HG02870 (cell line): ENCODE measurements around the gene FOXL3.
"Not testable (repeated sequence)": the region's sequence is repeated elsewhere in the genome, so short reads cannot be mapped to it uniquely, and the experiment has no call there.

ENCODE experiments used
- ATAC-seq: cut with Tn5 transposase; IDR thresholded peaks from one replicate; pipeline ENCODE4 v1.9.1; 2021; ENCODE audit warnings: mild to moderate bottlenecking, moderate library complexity; ENCODE audit not compliant: unreplicated experiment

The FOXL3 gene

DNA sequence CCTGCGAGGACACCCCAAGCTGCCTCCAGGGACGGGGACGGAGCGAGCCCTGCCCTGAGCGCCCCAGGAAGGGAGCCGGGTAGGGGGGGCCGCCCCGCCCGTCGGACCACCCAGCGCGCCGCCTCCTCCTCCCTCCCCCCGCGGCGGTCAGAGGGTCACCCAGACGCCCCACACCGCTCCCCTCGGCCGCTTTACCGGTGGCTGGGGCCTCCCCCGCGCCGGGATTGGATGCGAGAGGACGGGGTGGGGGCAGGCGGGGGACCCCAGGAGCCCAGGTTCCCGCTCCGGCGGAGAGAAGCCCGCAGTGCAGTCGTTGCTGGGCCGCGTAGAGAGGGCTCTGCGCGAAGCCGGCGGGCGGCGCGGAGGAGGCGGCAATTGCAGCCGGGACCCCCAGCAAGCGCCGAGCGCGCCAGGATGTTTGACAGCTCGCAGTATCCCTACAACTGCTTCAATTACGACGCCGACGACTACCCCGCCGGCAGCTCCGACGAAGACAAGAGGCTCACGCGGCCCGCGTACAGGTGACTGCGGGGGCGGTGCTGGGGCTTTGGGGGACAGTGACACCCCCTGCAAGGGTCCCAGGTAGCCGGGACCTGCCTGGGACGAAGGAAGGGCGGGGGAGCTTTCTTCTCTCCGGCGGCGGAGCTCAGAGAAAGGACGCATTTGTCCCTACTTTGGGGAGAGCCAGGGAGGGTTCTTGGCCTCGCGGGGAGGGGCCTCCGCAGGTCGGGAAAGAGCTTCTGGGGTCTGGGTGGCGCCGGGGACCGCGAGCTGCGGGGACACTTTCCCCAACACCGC lies at the start of gene FOXL3:
Gene FOXL3, plus strand, starts transcription at position 415 of the 798 bp plus-strand sequence. Its CDS starts 0 bp downstream, at position 415.
- no peak for ATAC-seq

DNA sequence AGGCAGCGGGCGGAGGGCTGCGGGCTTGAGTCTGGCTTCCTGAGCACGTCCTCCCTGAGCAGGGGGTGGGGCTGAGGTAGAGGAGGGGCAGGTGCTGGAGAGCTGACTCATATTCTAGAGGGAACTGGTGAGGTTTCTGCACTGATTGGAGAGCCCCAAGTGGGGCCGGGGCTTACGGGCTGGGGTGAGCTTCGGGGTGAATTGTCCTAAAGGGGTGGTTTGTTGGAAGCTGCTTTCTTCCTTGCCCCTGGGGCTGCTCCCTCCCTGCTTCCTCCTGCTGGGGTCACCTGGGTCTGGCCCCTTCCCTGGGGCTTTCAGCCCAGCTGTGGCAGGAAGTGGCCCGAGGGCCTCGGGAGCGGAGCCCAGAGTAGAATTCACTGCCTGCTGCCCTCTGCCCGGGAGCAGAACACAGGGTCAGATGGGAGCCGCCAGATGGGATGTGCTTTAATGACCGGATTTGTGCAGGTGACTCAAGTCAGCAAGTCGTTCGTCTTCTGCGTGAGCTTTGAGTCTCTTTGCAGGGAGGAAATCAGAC lies 49.0 kb upstream of the FOXL3 start:
- no peak for ATAC-seq

DNA sequence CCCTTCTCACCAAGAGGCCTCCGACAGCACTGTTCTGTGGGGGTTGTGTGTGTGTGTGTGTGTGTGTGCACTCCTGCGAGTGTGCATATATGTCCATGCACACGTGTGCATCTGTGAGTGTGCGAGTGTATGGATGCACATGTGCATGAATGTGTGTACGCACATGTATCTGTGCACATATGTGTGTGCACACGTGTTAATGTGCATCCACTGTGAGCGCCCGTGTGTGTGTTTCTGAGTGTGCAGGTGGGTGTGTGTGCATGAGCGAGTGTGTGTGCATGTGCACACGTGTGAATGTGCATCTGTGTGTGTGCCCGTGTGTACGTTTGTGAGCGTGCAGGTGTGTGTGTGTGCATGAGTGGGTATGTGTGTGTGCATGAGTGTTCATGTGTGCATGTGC lies 48.5 kb upstream of the FOXL3 start:
- ATAC-seq: no peak

DNA sequence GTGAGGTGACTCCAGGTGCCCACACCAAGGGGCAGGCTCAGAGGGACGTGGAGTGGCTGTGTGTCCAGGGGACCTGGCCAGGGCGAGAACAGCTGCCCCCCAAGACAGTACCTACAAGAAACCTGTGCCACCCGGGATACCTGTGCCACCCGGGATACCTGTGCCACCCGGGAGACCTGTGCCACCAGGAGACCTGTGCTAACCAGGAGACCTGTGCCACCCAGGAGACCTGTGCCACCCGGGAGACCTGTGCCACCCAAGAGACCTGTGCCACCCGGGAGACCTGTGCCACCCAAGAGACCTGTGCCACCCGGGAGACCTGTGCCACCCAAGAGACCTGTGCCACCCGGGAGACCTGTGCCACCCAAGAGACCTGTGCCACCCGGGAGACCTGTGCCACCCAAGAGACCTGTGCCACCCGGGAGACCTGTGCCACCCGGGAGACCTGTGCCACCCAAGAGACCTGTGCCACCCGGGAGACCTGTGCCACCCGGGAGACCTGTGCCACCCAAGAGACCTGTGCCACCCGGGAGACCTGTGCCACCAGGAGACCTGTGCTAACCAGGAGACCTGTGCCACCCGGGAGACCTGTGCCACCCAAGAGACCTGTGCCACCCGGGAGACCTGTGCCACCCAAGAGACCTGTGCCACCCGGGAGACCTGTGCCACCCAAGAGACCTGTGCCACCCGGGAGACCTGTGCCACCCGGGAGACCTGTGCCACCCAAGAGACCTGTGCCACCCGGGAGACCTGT lies 47.0 kb upstream of the FOXL3 start:
- ATAC-seq: not testable (repeated sequence)

DNA sequence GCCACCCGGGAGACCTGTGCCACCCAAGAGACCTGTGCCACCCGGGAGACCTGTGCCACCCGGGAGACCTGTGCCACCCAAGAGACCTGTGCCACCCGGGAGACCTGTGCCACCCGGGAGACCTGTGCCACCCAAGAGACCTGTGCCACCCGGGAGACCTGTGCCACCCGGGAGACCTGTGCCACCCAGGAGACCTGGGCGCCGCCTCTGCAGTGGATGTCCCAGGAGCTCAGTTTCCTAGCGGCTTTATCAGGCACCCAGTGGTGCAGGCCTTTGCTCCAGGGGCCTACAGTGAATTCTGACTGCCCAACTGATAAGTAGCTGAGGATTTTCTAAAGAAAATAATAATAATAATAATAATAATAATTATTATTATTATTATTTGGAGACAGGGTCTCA lies 46.4 kb upstream of the FOXL3 start:
- not testable (repeated sequence) for ATAC-seq

DNA sequence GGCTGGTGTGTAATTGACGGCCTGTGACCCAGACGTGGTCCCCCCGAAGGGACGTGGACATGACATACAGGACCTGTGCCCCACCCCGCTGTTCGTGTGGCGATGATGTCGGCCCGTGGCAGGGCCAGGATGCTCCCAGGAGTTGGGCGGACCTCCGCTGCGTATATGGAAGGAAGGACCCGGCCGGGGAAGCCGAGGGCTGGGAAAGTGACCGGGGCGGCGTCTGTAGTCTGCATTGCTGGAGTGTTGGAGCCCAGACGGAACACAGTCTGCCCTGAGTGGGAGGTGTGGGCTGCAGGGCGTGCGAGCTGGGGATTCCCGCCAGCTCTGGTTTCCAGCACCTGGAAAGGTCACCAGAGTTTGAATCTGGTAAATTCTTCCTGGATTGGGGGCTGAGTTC lies 45.0 kb upstream of the FOXL3 start:
- ATAC-seq: no peak

DNA sequence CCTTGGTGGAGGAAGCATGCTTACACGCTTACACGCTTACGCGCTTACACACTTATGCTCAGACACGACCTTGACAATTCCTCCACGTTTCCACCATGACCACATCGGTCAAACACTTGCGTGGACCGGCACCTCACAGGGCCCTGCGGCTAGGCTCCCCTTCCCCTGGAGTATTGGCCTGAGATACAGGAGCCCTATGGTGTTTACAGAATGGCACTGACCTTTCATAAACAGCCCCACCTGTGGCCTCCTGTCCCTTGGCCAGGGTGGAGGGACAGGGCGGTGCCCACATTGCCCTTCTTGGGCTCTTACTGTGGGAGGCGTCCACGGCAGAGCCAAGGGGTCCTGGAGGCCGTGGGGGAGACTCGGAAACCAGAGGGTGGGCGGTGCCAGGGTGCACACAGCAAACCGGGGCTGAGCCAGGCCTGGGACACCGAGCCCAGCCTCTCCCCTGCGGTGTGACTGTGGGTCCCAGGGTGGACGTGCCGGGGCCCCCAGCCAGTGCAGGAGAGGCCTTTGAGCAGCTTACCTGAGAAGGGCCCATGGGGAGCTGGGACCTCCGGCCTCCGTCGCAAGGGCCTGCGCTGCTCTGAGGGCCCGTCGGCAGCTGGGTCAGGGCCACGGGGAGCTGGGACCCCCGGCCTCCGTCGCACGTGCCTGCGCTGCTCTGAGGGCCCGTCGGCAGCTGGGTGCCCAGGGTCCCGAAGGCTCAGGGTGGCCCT lies 44.2 kb upstream of the FOXL3 start:
- no peak for ATAC-seq

DNA sequence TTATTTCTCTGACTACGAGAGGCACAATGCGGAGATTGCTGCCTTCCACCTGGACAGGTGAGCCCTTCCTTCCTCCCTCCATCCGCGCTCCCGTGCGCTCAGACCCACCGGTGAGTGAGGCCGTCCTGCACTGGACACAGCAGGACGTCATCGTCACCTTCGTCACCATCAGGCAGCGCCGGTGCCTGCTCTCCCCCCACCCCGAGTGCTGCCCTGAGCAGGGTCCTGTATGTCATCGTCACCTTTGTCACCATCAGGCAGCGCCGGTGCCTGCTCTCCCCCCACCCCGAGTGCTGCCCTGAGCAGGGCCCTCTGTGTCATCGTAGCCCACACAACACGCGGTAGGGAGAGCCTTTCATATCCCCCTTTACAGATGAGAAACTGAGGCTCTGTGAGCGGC lies 43.5 kb upstream of the FOXL3 start:
- ATAC-seq: no peak

DNA sequence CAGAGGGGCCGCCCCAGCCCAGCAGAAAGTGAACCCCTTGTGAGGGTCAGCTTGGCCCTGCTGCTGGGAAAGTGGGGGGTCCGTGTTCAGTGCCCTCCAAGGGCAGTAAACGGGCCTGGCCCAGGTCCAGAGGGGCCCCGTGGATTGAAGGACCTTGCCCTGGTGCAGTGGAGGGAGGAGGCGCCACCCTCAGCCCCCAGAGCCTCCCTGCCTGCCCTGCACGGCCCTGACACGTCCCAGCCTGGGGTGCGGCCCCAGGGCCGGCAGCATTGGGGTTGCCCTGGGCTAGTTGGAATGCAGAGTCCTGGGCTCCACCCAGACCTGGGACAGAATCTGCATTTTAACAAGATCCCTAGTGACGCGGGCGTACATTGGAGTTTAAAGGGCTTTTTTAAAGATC lies 42.8 kb upstream of the FOXL3 start:
- no peak for ATAC-seq

DNA sequence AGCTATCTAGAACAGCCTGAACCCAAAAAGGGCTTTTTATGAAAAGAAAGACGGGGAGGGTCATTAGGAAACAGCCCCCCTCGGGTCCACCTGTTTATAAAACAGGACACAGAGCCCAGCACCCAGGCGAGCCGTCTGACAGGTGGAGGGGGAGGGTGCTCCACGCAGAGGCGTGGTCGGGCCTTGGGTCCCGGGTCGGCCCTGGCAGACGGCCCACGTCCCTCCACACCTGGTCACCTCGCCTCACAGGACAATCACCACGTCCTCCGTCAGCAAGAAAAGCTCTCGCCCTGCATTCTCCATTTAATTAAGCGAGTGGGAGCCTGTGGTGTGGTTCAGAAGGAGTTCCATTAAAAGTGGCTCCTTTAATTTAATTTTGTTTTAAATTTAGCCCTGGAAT lies 42.3 kb upstream of the FOXL3 start:
- no peak for ATAC-seq

DNA sequence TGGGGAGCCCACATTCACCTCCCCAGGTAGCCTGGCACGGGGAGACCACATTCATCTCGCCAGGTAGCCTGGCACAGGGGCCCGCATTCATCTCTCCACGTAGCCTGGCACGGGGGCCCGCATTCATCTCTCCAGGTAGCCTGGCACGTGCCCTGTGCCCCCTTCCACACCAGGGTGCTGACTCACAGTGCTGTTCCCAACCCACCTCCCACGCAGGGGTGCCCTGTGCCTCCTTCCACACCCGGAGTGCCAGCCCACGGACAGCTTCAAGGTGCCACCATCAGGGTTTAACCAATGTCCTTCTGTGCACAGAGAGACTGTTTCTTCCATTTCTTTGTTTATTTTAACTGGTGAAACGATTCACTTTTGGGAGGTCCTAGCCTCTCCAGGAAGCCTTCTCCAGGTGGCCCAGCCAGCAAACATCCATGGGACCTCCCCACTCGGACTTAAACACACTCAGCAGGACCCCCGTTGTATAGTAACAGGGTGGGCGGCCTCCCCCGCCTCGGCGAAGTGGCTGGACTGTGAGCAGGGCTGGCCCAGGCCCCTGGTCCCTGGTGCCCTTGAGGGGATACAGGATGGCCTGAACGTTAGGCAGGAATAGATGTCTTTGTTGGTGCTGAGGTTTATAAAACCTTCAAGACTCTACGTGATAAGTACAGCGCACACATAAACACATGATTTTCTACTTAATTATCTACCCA lies 41.1 kb upstream of the FOXL3 start:
- ATAC-seq: no peak

DNA sequence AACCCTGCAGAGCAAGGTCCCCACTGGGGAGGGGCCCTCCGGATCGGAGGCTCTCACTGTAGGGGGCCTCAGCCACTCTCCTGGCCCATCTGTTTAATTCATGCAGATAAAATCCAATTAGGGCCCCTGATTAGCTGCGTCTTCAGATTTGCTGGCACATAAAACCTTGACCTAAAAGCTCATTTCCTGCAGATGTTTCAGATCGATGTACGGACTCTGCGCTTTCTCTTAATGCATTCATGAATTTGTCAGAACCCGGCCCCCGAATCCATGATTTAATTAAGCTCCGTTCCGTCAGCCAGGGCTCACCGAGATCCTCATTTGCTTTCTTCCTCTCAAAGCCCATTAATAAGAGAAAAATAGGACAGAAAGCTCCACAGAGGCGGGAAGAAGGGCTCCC lies 40.0 kb upstream of the FOXL3 start:
- ATAC-seq: no peak

DNA sequence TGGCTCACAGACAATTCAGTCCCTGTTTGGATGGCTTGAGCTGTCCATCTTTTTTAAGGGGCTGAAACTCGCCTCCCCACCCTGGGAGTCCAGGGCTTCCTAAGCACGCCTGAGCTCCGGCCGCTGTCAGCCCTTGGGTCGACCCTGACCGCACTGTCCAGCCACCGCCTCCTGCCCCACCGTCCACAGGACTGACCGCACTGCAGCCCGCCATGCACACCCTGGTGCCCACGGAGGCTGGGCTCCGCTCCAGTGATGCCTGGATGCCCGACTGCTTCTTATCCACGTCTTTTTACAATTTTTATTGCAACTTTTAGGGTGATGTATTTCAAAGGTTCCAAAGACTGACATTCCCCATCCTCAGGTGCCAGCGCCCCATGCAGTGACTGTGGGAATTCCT lies 39.4 kb upstream of the FOXL3 start:
- no peak for ATAC-seq

DNA sequence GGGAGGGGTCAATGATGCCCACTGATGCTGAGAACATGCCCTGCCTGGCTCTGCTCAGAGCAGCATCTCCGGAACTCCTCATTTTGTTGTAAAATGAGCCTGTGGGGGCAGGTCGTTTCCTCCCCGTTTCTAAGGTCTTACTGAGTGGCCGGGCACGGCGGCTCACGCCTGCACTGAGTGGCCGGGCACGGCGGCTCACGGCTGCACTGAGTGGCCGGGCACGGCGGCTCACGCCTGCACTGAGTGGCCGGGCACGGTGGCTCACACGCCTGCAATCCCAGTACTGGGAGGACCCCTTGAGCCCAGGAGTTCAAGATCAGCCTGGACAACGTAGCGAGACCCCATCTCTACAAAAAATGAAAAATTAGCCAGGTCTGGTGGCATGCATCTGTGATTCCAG lies 39.0 kb upstream of the FOXL3 start:
- ATAC-seq: no peak

DNA sequence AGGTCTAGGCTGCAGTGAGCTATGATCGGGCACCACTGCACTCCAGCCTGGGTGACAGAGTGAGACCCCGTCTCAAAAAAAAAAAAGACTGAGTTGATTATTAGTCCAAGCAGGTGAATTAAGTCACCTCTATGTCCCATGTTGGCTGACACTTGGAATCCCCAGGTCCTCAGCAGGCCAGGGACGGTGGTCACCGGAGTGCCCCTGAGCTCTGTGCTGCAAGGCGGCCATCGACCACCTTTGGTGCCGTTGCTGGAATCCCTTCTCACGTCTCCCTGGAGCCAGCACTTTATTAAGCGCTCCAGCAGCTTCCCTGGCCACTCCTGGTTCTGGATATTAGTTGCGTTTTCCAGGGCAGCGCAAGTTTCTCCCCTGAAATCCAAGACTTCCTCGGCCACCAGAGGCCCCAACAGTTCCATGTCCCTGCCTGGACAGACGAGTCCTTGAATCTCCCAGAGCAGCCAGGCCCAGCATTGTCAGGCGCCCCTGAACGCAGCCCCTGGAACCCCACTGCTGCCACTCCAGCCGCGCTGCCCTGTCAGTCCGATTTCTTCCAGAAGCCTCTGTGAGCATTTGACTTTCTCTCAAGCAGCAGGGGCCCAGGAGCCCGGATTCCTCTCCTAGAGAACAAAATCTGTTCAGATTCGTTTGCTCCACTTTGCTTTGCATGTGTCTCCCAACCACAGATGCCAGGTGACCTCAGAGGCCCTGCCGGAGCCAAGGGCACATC lies 38.4 kb upstream of the FOXL3 start:
- ATAC-seq: no peak

DNA sequence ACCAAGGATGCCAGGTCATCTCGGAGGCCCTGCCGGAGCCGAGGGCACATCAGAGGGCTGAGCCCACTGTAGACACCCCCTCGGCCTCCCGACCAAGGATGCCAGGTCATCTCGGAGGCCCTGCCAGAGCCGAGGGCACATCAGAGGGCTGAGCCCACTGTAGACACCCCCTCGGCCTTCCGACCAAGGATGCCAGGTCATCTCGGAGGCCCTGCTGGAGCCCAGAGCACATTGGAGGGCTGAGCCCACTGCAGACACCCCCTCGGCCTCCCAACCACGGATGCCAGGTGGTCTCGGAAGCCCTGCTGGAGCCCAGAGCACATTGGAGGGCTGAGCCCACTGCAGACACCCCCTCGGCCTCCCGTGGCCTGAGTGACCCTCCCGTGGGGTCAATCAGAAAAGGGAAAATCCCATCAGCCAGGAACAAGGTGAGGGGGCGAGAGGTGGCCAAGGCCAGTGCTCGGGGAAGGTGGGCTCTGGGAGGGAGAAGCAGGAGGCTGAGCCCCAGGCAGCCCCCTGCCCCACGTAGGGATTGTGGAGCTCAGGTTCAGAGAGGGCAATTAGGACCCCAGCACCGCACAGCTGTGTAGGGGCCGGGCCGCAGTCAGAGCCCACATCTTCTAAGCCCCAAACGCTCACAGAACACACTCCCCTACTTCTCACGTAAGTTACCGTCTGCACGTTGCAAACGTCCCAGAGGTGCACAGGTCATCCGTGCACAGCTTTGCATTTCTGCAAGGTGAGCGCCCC lies 37.6 kb upstream of the FOXL3 start:
- no peak for ATAC-seq

DNA sequence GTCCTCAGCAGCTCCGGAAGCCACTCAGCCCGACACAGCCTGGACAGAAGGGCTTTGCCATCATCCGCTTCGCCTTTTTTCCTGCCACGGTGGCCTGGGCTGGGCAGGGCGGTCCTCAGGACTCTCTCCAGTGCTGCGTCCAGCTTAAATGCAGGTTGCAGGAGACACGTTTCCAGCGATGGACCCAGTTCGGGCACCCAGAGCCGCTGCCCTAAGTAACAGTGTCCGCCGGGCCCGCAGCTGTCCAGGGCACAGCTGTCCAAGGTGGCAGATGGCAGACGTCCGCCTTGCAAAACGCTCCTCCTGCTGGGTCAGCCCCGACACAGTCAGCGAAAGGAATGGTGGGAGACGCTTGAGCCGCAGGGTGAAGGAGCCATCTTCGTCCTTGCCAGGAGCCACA lies 37.0 kb upstream of the FOXL3 start:
- no peak for ATAC-seq

DNA sequence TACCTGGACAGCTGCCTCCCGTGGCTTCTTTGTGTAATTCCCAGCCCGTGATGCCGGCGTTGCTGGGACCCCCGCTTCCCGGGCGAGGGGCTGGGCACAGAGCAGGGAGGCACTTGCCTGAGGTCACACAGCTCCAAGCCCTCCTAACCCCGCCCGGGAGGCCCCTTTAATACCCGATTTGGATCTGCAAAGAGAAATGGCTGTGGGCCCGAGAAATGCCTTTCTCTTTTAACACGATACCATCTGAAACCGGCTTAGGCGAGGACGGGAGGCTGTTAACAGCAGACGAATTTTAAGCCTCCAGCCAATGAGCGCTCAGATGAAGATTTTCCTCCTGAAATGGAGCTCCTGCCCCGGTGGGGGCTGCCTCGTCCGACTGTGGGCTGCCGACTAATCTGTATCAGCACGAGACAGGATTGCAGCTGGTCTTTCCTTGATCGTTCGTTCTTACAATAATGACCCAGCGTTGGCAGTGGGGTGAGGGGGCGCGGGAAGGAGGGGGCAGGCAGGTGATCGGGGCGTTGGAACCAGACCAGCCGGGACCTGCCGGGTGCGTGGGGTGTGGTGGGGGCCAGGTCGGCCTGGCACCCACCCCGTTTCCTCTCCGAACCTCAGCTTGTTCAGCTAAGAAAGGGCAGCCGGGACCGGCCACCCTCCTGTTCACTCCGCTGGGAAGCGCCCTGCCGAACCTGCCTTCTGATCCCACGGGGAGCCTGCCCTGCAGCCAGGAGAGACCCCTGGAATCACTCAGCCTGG lies 36.2 kb upstream of the FOXL3 start:
- no peak for ATAC-seq
